Skeletal muscle satellite cell (primary cell): Measurements from ENCODE around the gene DYSF.

Experiments used
- H3K27me3 ChIP-seq: 2 replicates; pipeline ENCODE4 v1.7.0; 2013; ENCODE audit warnings: low read length; ENCODE audit not compliant: control insufficient read depth, insufficient read depth
- H3K36me3 ChIP-seq: 2 replicates; pipeline ENCODE4 v1.7.0; 2013; ENCODE audit warnings: mild to moderate bottlenecking, control low read depth, low read length; ENCODE audit not compliant: insufficient read depth
- H3K4me1 ChIP-seq: 2 replicates; pipeline ENCODE4 v1.7.0; 2013; ENCODE audit warnings: low read length; ENCODE audit not compliant: control insufficient read depth, insufficient read depth
- H3K4me2 ChIP-seq: 2 replicates; pipeline ENCODE4 v1.7.0; 2013; ENCODE audit warnings: mild to moderate bottlenecking, low read length
- H3K4me3 ChIP-seq: 2 replicates; pipeline ENCODE4 v1.7.0; 2013; ENCODE audit warnings: low read length
- H3K9ac ChIP-seq: 2 replicates; pipeline ENCODE4 v1.7.0; 2013; ENCODE audit warnings: mild to moderate bottlenecking, low read depth, low read length, moderate library complexity
- H3K9me3 ChIP-seq: replicated peaks from 2 replicates; pipeline ENCODE4 v1.7.0; 2013; ENCODE audit warnings: mild to moderate bottlenecking, control low read depth, low read length

DYSF gene

GRCh38 chr2:71669628-71670429, 216.5 kb downstream of the DYSF start:
- Histone ChIP-seq H3K4me3 (no peak overlapping the region), H3K36me3 (no peaks in the 10 kb centered on the region), H3K4me2 (no peak overlapping the region), H3K27me3 (no peaks in the 10 kb centered on the region), H3K9ac (no peak overlapping the region), H3K4me1 (no peaks in the 10 kb centered on the region), H3K9me3 (no peaks in the 10 kb centered on the region)

GRCh38 chr2:71670430-71670795, 217.1 kb downstream of the DYSF start:
- no peak overlapping the region for H3K4me3 ChIP-seq
- H3K36me3 ChIP-seq, result no peaks in the 10 kb centered on the region
- no peak overlapping the region for H3K4me2 ChIP-seq
- H3K27me3 ChIP-seq, result no peaks in the 10 kb centered on the region
- no peak overlapping the region for H3K9ac ChIP-seq
- no peaks in the 10 kb centered on the region for H3K4me1 ChIP-seq
- no peaks in the 10 kb centered on the region for H3K9me3 ChIP-seq

GRCh38 chr2:71671203-71671854, 218.0 kb downstream of the DYSF start:
- no peaks in the 10 kb centered on the region for H3K4me1 ChIP-seq
- no peak overlapping the region for H3K9ac ChIP-seq
- no peaks in the 10 kb centered on the region for H3K27me3 ChIP-seq
- no peak overlapping the region for H3K4me2 ChIP-seq
- no peaks in the 10 kb centered on the region for H3K36me3 ChIP-seq
- no peaks in the 10 kb centered on the region for H3K9me3 ChIP-seq
- no peak overlapping the region for H3K4me3 ChIP-seq

- no peak overlapping the region for H3K4me3 ChIP-seq
- no peaks in the 10 kb centered on the region for H3K36me3 ChIP-seq
- H3K4me1 ChIP-seq, result no peaks in the 10 kb centered on the region
- no peaks in the 10 kb centered on the region for H3K27me3 ChIP-seq
- H3K9me3 ChIP-seq, result no peaks in the 10 kb centered on the region
- H3K9ac ChIP-seq, result no peak overlapping the region
- H3K4me2 ChIP-seq, result no peak overlapping the region
Measured at GRCh38 chr2:71671895-71672825, 218.8 kb downstream of the DYSF start.

- no peaks in the 10 kb centered on the region for H3K27me3 ChIP-seq
- no peak overlapping the region for H3K4me2 ChIP-seq
- no peak overlapping the region for H3K9ac ChIP-seq
- no peaks in the 10 kb centered on the region for H3K4me1 ChIP-seq
- no peaks in the 10 kb centered on the region for H3K9me3 ChIP-seq
- no peaks in the 10 kb centered on the region for H3K36me3 ChIP-seq
- no peak overlapping the region for H3K4me3 ChIP-seq
Measured at GRCh38 chr2:71672826-71673795, 219.8 kb downstream of the DYSF start.

- Histone ChIP-seq H3K9me3 (no peaks in the 10 kb centered on the region), H3K9ac (no peak overlapping the region), H3K27me3 (no peaks in the 10 kb centered on the region), H3K4me2 (no peak overlapping the region), H3K36me3 (no peaks in the 10 kb centered on the region), H3K4me3 (no peak overlapping the region), H3K4me1 (no peaks in the 10 kb centered on the region)
Measured at GRCh38 chr2:71674158-71674851, 220.9 kb downstream of the DYSF start.

- Histone ChIP-seq H3K4me2 (no peak overlapping the region), H3K4me1 (no peaks in the 10 kb centered on the region), H3K4me3 (no peak overlapping the region), H3K9me3 (no peaks in the 10 kb centered on the region), H3K36me3 (no peaks in the 10 kb centered on the region), H3K27me3 (no peaks in the 10 kb centered on the region), H3K9ac (no peak overlapping the region)
Measured at GRCh38 chr2:71675296-71675695, 221.9 kb downstream of the DYSF start.

GRCh38 chr2:71678874-71679273, 225.5 kb downstream of the DYSF start:
- Histone ChIP-seq H3K27me3 (no peaks in the 10 kb centered on the region), H3K4me3 (no peak overlapping the region), H3K36me3 (no peaks in the 10 kb centered on the region)

GRCh38 chr2:71679491-71679890, 226.1 kb downstream of the DYSF start:
- Histone ChIP-seq H3K4me2 (no peak overlapping the region), H3K27me3 (no peaks in the 10 kb centered on the region), H3K4me1 (no peaks in the 10 kb centered on the region), H3K36me3 (no peaks in the 10 kb centered on the region), H3K4me3 (no peak overlapping the region), H3K9ac (no peak overlapping the region), H3K9me3 (no peaks in the 10 kb centered on the region)

More at GRCh38 chr2:71678874-71679273, 225.5 kb downstream of the DYSF start:
- Histone ChIP-seq H3K4me2 (no peak overlapping the region), H3K4me1 (no peaks in the 10 kb centered on the region), H3K9ac (no peak overlapping the region), H3K9me3 (no peaks in the 10 kb centered on the region)

GRCh38 chr2:71680925-71681324, 227.6 kb downstream of the DYSF start:
- H3K9ac ChIP-seq, result no peak overlapping the region
- no peak overlapping the region for H3K4me3 ChIP-seq
- H3K4me2 ChIP-seq, result no peak overlapping the region
- no peaks in the 10 kb centered on the region for H3K27me3 ChIP-seq
- H3K9me3 ChIP-seq, result no peaks in the 10 kb centered on the region
- H3K36me3 ChIP-seq, result no peaks in the 10 kb centered on the region
- no peaks in the 10 kb centered on the region for H3K4me1 ChIP-seq
